Fibroblast of villous mesenchyme (primary cell): ENCODE results near the gene LSM14A. TPM values are rescaled to one million over a fixed set of nuclear protein-coding genes. Genes with fewer than 3 reads are reported as not detected.

Source experiments
- DNase-seq: peaks from one replicate; pipeline ENCODE4 v3.0.0-alpha.2; 2010; ENCODE audit warnings: low read depth
- H3K4me3 ChIP-seq: 2 replicates; pipeline ENCODE4 v1.5.1; 2011; ENCODE audit warnings: low read depth, mild to moderate bottlenecking, low read length
- total RNA-seq: library from RNA; depleted of rRNA; stranded (reverse); fragments of >200 nt; gene quantifications from 2 replicates; pipeline ENCODE4 v1.2.3, GENCODE V29; 2012
- TF ChIP-seq, protein P1 (sequence below): IDR thresholded peaks from 2 replicates; pipeline ENCODE4 v1.5.1; 2012; ENCODE audit warnings: low read depth, mild to moderate bottlenecking, low read length; ENCODE audit not compliant: insufficient read depth

The LSM14A gene
- total RNA-seq, 1 donor, result 72.1 TPM

DNA sequence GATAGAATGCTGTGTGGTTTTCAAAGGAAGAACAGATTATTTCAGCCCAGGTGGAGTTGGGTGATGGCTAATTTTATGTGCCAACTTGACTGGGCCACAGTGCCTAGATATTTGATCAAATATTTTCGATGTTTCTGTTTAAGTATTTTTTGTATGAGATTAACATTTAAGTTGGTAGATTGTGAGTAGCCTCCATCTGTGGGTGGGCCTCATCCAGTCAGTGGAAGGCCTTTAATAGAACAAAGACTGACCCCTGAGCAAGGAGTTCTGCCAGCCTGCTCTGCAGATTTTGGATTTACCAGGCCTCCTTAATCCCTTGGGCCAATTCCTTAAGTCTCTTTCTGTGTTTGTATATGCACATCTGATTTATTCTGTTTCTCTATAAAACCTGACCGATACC, 13.9 kb downstream of the LSM14A start:
- no peak overlapping the region for H3K4me3 ChIP-seq
- TF ChIP-seq, protein P1, sequence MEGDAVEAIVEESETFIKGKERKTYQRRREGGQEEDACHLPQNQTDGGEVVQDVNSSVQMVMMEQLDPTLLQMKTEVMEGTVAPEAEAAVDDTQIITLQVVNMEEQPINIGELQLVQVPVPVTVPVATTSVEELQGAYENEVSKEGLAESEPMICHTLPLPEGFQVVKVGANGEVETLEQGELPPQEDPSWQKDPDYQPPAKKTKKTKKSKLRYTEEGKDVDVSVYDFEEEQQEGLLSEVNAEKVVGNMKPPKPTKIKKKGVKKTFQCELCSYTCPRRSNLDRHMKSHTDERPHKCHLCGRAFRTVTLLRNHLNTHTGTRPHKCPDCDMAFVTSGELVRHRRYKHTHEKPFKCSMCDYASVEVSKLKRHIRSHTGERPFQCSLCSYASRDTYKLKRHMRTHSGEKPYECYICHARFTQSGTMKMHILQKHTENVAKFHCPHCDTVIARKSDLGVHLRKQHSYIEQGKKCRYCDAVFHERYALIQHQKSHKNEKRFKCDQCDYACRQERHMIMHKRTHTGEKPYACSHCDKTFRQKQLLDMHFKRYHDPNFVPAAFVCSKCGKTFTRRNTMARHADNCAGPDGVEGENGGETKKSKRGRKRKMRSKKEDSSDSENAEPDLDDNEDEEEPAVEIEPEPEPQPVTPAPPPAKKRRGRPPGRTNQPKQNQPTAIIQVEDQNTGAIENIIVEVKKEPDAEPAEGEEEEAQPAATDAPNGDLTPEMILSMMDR, result no peak
- no peak for DNase-seq

DNA sequence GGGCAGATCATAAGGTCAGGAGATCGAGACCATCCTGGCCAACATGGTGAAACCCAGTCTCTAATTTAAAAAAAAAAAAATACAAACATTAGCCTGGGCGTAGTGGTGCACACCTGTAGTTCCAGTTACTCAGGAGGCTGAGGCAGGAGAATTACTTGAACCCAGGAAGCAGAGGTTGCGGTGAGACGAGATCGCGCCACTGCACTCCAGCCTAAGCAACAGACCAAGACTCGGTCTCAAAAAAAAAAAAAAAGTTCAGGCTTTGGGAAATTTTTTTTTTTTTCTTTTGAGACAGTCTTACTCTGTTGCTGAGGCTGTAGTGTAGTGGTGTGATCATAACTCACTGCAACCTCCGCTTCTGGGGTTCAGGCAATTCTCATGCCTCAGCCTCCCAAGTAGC, 14.7 kb downstream of the LSM14A start:
- DNase-seq, result no peak

GRCh38 chr19:34188408-34188807, 16.1 kb downstream of the LSM14A start:
- TF ChIP-seq, protein P1, result no peak
- peak; percentile 33 for DNase-seq

More for the DNA sequence above, 14.7 kb downstream of the LSM14A start:
- TF ChIP-seq, protein P1, result no peak
- H3K4me3 ChIP-seq, result no peak overlapping the region

DNA sequence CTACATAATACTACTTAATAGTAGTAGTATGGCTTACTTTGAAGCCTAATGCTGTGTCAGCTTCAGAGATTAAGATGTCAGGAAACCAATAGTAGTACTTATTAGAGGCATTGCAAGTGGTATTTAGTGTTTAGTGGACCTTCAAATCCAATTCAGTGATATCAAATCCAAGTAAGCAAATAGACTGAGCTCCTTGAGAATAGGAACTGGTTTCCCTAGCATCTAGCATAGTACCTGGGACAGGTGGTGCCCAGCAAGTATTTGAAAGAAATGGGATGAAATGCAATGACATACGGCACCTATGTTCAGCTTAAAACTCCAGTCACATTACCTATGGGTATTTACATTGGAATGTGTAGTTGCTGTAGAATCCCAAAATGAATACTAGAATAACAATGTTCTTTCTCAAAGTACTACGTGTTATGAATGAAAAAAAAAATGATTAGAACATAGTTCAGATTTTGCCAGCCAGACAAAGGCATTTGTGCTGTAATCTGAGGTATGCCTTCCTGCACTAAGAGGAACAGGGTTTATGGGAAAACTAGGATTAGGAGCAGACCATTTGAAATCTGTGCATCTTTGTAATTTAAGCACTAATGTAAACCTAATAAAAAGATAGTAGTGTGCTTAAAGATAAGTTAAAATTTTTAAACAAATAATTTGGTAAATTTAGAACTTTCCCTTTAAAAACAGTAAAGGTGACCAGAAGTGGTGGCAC, 17.1 kb downstream of the LSM14A start:
- peak; percentile 66 for DNase-seq
- H3K4me3 ChIP-seq, result no peak overlapping the region
- TF ChIP-seq, protein P1, result no peak

More at GRCh38 chr19:34188408-34188807, 16.1 kb downstream of the LSM14A start:
- H3K4me3 ChIP-seq, result no peak overlapping the region

GRCh38 chr19:34189917-34190425, 17.7 kb downstream of the LSM14A start:
- TF ChIP-seq, protein P1, result no peak
- DNase-seq, result no peak
- H3K4me3 ChIP-seq, result no peak overlapping the region

- TF ChIP-seq, protein P1, result no peak
- no peak for DNase-seq
- no peak overlapping the region for H3K4me3 ChIP-seq
Observed at GRCh38 chr19:34191355-34191962, 19.2 kb downstream of the LSM14A start.

GRCh38 chr19:34193439-34193838, 21.1 kb downstream of the LSM14A start:
- TF ChIP-seq, protein P1, result no peak
- DNase-seq, result no peak
- H3K4me3 ChIP-seq, result no peak overlapping the region
